HepG2 (cell line): ENCODE results near the gene PRUNE1. TPM values are rescaled to one million over a fixed set of nuclear protein-coding genes. Genes with fewer than 3 reads are reported as not detected.

Source experiments
- AFF4 ChIP-seq: sonication (generic); formaldehyde crosslinking; IDR thresholded peaks from 2 replicates; pipeline ENCODE4 v1.4.0; 2020; ENCODE audit warnings: missing genetic modification reagents
- CCAR2 ChIP-seq: fragments of 200-400 bp; formaldehyde crosslinking; optimal IDR thresholded peaks from 2 replicates; pipeline ENCODE3; 2018; ENCODE audit warnings: low read depth, mild to moderate bottlenecking, low read length, moderate library complexity
- CENPX ChIP-seq: sonication (generic); formaldehyde crosslinking; IDR thresholded peaks from 2 replicates; pipeline ENCODE4 v1.9.0; 2021; ENCODE audit warnings: mild to moderate bottlenecking, missing genetic modification reagents, moderate library complexity
- DMTF1 ChIP-seq: sonication (generic); formaldehyde crosslinking; IDR thresholded peaks from 2 replicates; pipeline ENCODE4 v1.4.0; 2020; ENCODE audit warnings: mild to moderate bottlenecking, missing genetic modification reagents
- LCORL ChIP-seq, 2 experiments: fragments of 450-650 bp in 1 of 2; sonication (generic) in 1 of 2; formaldehyde crosslinking in 1 of 2; IDR thresholded peaks; 2 replicates each; pipeline versions ENCODE4 v1.5.0 to v1.6.1; 2017 to 2020; ENCODE audit warnings: antibody characterized with exemption in 1 of 2, missing genetic modification reagents in 1 of 2
- PREB ChIP-seq: sonication (generic); formaldehyde crosslinking; IDR thresholded peaks from 2 replicates; pipeline ENCODE4 v1.4.0; 2020; ENCODE audit warnings: missing genetic modification reagents
- RBM39 ChIP-seq: fragments of 200-400 bp; formaldehyde crosslinking; IDR thresholded peaks from one replicate; pipeline ENCODE4 v1.6.1; 2018; ENCODE audit warnings: antibody characterized with exemption, mild to moderate bottlenecking, low read depth, low read length; ENCODE audit not compliant: poor library complexity, severe bottlenecking
- SMARCE1 ChIP-seq: fragments of 450-650 bp; IDR thresholded peaks from 2 replicates; pipeline ENCODE4 v1.6.1; 2017; ENCODE audit warnings: borderline replicate concordance
- SOX13 ChIP-seq, 3 experiments: fragments of 450-650 bp in 1 of 3; sonication (generic) in 1 of 3; formaldehyde crosslinking in 1 of 3; IDR thresholded peaks in 2 of 3; conservative IDR thresholded peaks in 1 of 3; 2 replicates each; pipeline versions ENCODE4 v1.5.0 to v1.6.1; 2016 to 2020; ENCODE audit warnings: antibody characterized with exemption in 1 of 3, mild to moderate bottlenecking in 1 of 3, missing compliant biosample characterization in 1 of 3, missing genetic modification reagents in 1 of 3, moderate library complexity in 1 of 3
- SRSF4 ChIP-seq: fragments of 200-400 bp; formaldehyde crosslinking; IDR thresholded peaks from one replicate; pipeline ENCODE4 v1.6.1; 2018; ENCODE audit warnings: mild to moderate bottlenecking, low read depth, low read length, moderate library complexity; ENCODE audit not compliant: poor library complexity, severe bottlenecking
- TBX3 ChIP-seq: fragments of 450-650 bp; IDR thresholded peaks from 2 replicates; pipeline ENCODE4 v1.6.1; 2017; ENCODE audit warnings: antibody characterized with exemption, mild to moderate bottlenecking, inconsistent platforms, borderline replicate concordance
- TCF12 ChIP-seq, 2 experiments: fragments of 450-650 bp in 1 of 2; sonication (generic) in 1 of 2; formaldehyde crosslinking in 1 of 2; IDR thresholded peaks; 2 replicates each; pipeline versions ENCODE4 v1.6.1 to v1.8.0; 2017 to 2022; ENCODE audit warnings: antibody characterized with exemption in 1 of 2, mild to moderate bottlenecking in 1 of 2, missing genetic modification reagents in 1 of 2, moderate library complexity in 1 of 2
- ZBTB10 ChIP-seq: sonication (generic); formaldehyde crosslinking; IDR thresholded peaks from 2 replicates; pipeline ENCODE4 v1.4.0; 2020; ENCODE audit warnings: missing genetic modification reagents, borderline replicate concordance
- ZNF33B ChIP-seq: sonication (generic); formaldehyde crosslinking; IDR thresholded peaks from 2 replicates; pipeline ENCODE4 v1.5.1; 2020; ENCODE audit warnings: mild to moderate bottlenecking, missing genetic modification reagents
- ZNF496 ChIP-seq: sonication (generic); formaldehyde crosslinking; IDR thresholded peaks from 2 replicates; pipeline ENCODE4 v1.8.1; 2023; ENCODE audit warnings: mild to moderate bottlenecking, moderate library complexity, missing genetic modification reagents; ENCODE audit not compliant: insufficient replicate concordance
- ZNF589 ChIP-seq: sonication (generic); formaldehyde crosslinking; conservative IDR thresholded peaks from 2 replicates; pipeline ENCODE4 v1.8.0; 2022; ENCODE audit warnings: mild to moderate bottlenecking, moderate library complexity, missing genetic modification reagents
- polyA plus RNA-seq, 8 experiments: library from polyadenylated mRNA; depleted of rRNA in 3 of 8; stranded (reverse) in 7 of 8; unstranded in 1 of 8; fragments of >200 nt; fragmentation: Illumina TruSeq in 4 of 8; extraction: Trizol in 4 of 8; gene quantifications; 2 replicates each; pipeline versions ENCODE4 v1.2.1 to v1.2.3, GENCODE V29; 2011 to 2016; ENCODE audit warnings: low read depth in 4 of 8, missing spikeins in 1 of 8, mixed read lengths in 1 of 8; ENCODE audit not compliant: insufficient read depth in 1 of 8
- total RNA-seq, 5 experiments: library from RNA; depleted of rRNA; stranded (reverse); fragments of >200 nt; fragmentation: Illumina TruSeq; extraction: Trizol; gene quantifications; 2 replicates each; pipeline ENCODE4 v1.2.3, GENCODE V29; 2016; ENCODE audit warnings: low read depth in 1 of 5

The PRUNE1 gene
- total and polyA plus RNA-seq, 2 of the 13 experiments (the other 11 are each of a cell fraction or from before 2014, with no cell fraction given): 19.0 to 31.9 TPM

GRCh38 chr1:151047925-151048644, 39.8 kb downstream of the PRUNE1 start (continued):
- TF ChIP-seq ZBTB10: 0 out of 2 replicates have a peak, but pooled peaks have one; percentile 46
- no peak for TF ChIP-seq SMARCE1
- 0 out of 2 replicates have a peak, but pooled peaks have one; percentile 53 for TF ChIP-seq DMTF1 (CRISPR knock-in tag)
- TF ChIP-seq CENPX (CRISPR knock-in tag): no peak
- TF ChIP-seq PREB (CRISPR knock-in tag): peak; percentile 20; the same call in 1 of the 2 replicates
- TF ChIP-seq ZNF496 (CRISPR knock-in tag): no peak
- TF ChIP-seq AFF4 (CRISPR knock-in tag): no peak; the same call in 1 of the 2 replicates
- TF ChIP-seq SOX13 (IDR thresholded peaks at IDR 0.05): no peak
- TF ChIP-seq SOX13 (CRISPR knock-in tag; conservative IDR thresholded peaks at IDR 0.05 in 1 of 2, IDR thresholded peaks at IDR 0.05 in 1 of 2): peak in 1 of 2 experiments; percentile 10; a peak in 1 of 4 replicates
- TF ChIP-seq ZNF589 (CRISPR knock-in tag): no peak
- no peak for TF ChIP-seq RBM39
- no peak for TF ChIP-seq TCF12 (IDR thresholded peaks at IDR 0.05)
- TF ChIP-seq TCF12 (CRISPR knock-in tag; IDR thresholded peaks at IDR 0.05): no peak
- peak; percentile 83; the same call in 1 of the 2 replicates for TF ChIP-seq ZNF33B
- no peak for TF ChIP-seq LCORL (IDR thresholded peaks at IDR 0.05)
- TF ChIP-seq LCORL (CRISPR knock-in tag; IDR thresholded peaks at IDR 0.05): no peak; the same call in 1 of the 2 replicates
- TF ChIP-seq CCAR2: no peak
- TF ChIP-seq TBX3: no peak
- no peak for TF ChIP-seq SRSF4
